Activated naive CD4-positive, alpha-beta T cell treated with anti-CD3 and anti-CD28 coated beads, Interleukin-2, amount 50 U/mL, for 24 hours (primary cell): ENCODE data around the gene DYNLT1.
"Not testable (repeated sequence)": the region's sequence is repeated elsewhere in the genome, so short reads cannot be mapped to it uniquely, and the experiment has no call there.

ENCODE experiments used
- H3K27ac Mint-ChIP-seq: one replicate; pipeline ENCODE4 v1.8.0; 2021; ENCODE audit warnings: mild to moderate bottlenecking, mixed read lengths
- H3K27me3 Mint-ChIP-seq: one replicate; pipeline ENCODE4 v1.8.0; 2021; ENCODE audit warnings: mixed read lengths
- H3K36me3 Mint-ChIP-seq: one replicate; pipeline ENCODE4 v1.8.0; 2021; ENCODE audit warnings: mixed read lengths
- H3K4me1 Mint-ChIP-seq: one replicate; pipeline ENCODE4 v1.8.0; 2021; ENCODE audit warnings: mixed read lengths
- H3K4me3 Mint-ChIP-seq: one replicate; pipeline ENCODE4 v1.8.0; 2021; ENCODE audit warnings: mild to moderate bottlenecking, mixed read lengths
- H3K9me3 Mint-ChIP-seq: one replicate; pipeline ENCODE4 v1.8.0; 2021; ENCODE audit warnings: mixed read lengths

Gene DYNLT1

DNA sequence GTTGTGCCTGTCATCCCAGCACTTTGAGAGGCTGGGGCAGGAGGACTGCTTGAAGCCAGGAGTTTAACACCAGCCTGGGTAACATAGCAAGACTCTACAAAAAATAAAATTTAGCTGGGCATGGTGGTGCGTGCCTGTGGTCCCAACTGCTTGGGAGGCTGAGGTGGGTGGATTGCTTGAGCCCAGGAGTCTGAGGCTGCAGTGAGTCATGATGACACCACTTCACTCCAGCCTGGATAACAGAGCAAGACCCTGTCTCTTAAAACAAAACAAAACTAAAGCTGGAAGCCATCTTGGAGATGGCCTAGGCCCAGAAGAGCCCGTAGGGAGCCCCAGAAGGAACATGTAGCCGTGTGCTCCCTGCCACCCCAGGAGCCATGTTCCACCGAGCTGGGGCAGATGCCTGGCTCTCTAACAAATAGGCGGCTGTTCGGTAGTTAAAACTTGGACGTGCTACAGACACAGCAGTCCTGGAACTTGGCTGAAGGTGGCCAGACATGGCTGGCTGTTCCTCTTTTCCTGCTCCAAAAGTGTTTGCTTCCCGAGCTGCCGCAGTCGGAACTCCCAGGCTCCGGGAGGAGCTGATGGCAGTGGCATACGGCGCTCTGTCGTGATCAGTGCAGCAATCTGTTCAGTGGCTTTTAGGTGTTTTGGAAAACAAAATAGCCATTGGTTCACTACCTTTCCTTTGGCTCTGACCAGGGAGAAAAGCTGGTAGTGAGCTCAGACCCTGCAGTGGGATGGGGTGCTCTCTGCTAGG lies 37.0 kb downstream of the DYNLT1 start:
- peaks cover 15% of the 10 kb centered on the region for H3K4me1 Mint-ChIP-seq
- H3K4me3 Mint-ChIP-seq = no peak overlapping the region
- H3K9me3 Mint-ChIP-seq = no peaks in the 10 kb centered on the region
- H3K27me3 Mint-ChIP-seq = no peaks in the 10 kb centered on the region
- no peak overlapping the region for H3K27ac Mint-ChIP-seq
- peaks cover 19% of the 10 kb centered on the region for H3K36me3 Mint-ChIP-seq

DNA sequence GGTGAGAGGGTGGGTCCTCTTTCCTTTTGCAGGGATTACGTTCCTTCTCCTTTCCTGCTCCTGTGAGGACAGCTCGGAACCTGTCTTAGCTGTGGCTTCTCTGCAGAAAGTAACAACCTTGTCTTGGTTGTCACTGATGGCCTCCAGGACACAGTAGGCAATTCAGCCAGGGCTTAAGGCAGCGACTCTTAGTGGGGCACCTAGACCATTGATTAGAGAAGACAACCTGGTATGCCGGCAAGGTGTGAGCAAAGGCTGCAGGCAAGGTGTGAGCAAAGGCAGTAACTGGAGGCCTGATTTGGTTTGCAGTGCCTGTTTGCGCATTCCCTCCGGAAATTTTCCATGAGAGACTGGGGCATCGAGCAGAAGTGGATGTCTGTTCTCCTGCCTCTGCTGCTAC lies 37.6 kb downstream of the DYNLT1 start:
- no peak overlapping the region for H3K4me3 Mint-ChIP-seq
- no peaks in the 10 kb centered on the region for H3K9me3 Mint-ChIP-seq
- H3K27ac Mint-ChIP-seq = no peak overlapping the region
- peaks cover 15% of the 10 kb centered on the region for H3K4me1 Mint-ChIP-seq
- H3K36me3 Mint-ChIP-seq = peaks cover 16% of the 10 kb centered on the region
- no peaks in the 10 kb centered on the region for H3K27me3 Mint-ChIP-seq

DNA sequence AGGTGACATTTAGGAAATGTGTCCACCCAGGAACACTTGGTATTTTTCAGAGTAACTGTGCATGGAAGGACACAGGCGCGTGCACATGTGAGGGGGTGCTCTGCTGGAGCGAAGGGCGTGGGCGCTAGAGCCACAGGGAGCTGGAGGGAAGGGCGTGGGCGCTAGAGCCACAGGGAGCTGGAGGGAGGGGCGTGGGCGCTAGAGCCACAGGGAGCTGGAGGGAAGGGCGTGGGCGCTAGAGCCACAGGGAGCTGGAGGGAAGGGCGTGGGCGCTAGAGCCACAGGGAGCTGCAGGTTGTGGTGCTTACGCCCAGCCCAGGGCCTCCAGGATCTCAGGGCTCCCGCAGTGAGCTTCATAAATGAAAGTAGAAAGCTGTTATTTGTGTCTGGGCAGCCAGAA lies 38.5 kb downstream of the DYNLT1 start:
- not testable (repeated sequence) for H3K4me3 Mint-ChIP-seq, H3K9me3 Mint-ChIP-seq, H3K27me3 Mint-ChIP-seq, H3K27ac Mint-ChIP-seq
- Mint-ChIP-seq H3K4me1 (peaks cover 15% of the 10 kb centered on the region), H3K36me3 (peaks cover 12% of the 10 kb centered on the region)

DNA sequence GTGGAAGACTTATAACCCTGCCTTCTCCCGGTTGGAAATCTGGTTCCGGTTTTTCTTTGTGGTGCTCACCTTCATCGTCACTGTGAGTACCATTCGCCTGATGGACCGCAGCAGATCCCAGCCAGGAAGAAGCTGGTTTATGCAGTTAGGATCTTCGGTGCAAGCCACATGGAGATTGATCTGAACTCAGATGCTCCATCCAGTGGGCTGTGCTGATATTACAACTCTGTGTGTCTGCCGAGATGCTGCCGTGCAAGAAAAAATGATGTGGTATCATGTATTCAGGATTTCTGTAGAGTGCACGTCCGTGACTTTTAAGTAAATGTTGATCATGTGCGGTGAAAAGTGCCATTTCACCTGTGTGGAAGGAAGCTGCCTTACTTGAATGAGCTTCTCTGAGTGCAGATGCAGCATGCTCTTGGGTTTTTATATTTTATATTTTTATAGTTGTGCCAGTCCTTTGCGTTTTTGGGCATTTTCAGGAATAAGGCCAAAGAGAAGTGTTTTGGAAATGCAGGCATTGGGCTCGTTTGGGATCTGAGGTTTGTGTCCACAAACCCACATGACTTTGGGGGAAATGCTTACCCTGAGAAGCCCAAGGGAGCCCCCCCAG lies 39.2 kb downstream of the DYNLT1 start:
- Mint-ChIP-seq H3K27me3 (no peaks in the 10 kb centered on the region), H3K27ac (peak overlapping the region; percentile 30), H3K9me3 (no peaks in the 10 kb centered on the region), H3K4me3 (no peak overlapping the region), H3K4me1 (peaks cover 15% of the 10 kb centered on the region), H3K36me3 (peaks cover 12% of the 10 kb centered on the region)

DNA sequence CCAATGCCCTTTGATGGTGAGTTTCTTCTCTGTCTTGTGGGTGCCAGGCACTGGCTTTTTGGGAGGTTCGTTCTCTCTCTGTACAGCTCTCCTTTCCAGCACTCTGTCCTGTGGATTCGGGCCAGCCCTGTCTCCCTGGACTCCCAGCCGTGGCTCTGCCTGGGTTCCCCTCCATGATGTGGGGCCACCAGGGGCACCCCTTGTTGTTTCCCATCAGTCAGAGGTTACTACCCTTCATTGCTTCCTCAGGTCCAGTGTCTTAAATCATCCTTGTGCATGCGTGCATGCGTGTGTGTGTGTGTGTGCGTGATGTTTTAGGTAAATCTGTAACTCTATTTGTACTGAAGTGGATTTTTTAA lies 40.5 kb downstream of the DYNLT1 start:
- H3K4me3 Mint-ChIP-seq = no peak overlapping the region
- H3K27me3 Mint-ChIP-seq = no peaks in the 10 kb centered on the region
- peaks cover 12% of the 10 kb centered on the region for H3K36me3 Mint-ChIP-seq
- peaks cover 15% of the 10 kb centered on the region for H3K4me1 Mint-ChIP-seq
- no peaks in the 10 kb centered on the region for H3K9me3 Mint-ChIP-seq
- no peak overlapping the region for H3K27ac Mint-ChIP-seq

DNA sequence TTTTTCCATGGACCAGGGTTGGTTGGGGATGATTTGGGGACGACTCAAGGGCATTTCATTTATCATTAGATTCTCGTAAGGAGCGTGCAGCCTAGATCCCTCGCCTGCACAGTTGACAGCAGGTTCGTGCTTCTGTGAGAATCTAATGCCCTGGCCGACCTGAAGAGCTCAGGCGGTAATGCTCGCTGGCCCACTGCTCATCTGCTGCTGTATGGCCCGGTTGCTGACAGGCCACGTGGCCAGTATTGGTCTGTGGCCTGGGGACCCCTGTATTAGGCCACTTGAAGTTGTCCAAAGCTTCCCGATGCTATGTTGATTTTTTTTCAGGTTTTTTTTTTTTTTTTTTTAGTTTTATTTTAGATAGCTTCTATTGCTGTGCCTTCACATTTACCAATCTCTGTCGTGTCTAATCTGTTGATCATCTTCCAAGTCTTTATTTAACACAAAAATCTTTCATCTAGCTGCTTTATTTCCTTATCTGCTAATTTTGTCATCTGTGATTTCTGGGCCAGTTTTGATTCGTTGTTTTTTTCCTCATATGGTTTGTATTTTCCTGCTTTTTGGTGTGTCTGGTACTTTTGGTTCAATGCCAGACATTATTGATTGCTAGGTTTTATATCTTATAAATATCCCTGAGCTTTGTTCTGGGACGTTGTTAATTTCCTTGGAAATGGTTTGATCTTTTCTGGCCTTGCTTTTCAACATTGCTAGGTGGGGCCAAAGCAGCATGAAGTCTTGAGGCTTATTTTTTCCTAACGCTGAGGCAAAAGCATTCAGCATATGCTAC lies 41.1 kb downstream of the DYNLT1 start:
- Mint-ChIP-seq H3K36me3 (peaks cover 9% of the 10 kb centered on the region), H3K27ac (no peak overlapping the region), H3K9me3 (no peaks in the 10 kb centered on the region), H3K4me1 (peaks cover 15% of the 10 kb centered on the region), H3K27me3 (no peaks in the 10 kb centered on the region), H3K4me3 (no peak overlapping the region)

DNA sequence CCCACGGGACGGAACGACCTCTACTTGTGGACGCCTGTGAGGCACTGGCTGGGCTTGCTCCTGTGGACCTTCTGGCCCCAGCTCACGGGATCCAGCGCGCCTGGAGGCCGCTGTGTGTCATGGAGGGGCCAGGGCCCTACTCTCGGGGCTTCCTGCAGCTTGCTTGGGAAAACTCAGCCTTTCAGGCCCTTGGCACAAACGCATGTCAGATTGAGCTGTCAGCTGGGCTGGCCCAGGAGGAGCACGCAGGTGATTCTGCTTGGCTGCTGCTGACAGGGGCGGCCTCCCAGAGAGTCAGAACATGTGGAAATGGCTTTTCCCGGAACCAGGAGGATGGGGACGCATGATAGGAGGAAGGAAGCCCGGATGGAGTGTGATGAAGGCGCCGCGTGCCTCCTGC lies 44.9 kb downstream of the DYNLT1 start:
- Mint-ChIP-seq H3K9me3 (no peaks in the 10 kb centered on the region), H3K36me3 (peaks cover 10% of the 10 kb centered on the region), H3K4me3 (no peak overlapping the region), H3K27me3 (no peaks in the 10 kb centered on the region), H3K4me1 (peaks cover 12% of the 10 kb centered on the region), H3K27ac (no peak overlapping the region)

DNA sequence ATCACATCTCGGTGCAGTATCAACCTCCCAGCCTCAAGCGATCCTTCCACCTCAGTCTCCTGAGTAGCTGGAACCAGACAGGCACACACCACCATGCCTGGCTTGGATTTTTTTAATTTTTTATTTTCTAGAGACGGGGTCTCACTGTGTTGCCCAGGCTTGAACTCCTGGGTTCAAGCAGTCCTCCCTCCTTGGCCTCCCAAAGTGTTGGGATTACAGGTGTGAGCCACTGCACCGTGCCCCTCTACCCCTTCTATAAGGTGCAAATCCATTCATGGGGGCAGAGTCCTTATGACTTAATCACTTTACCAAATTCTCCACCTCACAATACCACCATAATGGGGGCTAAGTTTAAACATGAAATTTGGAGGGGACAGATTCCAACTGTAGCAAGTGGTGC lies 47.0 kb downstream of the DYNLT1 start:
- peaks cover 6% of the 10 kb centered on the region for H3K36me3 Mint-ChIP-seq
- H3K4me1 Mint-ChIP-seq = no peaks in the 10 kb centered on the region
- no peak overlapping the region for H3K4me3 Mint-ChIP-seq
- H3K9me3 Mint-ChIP-seq = no peaks in the 10 kb centered on the region
- no peak overlapping the region for H3K27ac Mint-ChIP-seq
- H3K27me3 Mint-ChIP-seq = no peaks in the 10 kb centered on the region

DNA sequence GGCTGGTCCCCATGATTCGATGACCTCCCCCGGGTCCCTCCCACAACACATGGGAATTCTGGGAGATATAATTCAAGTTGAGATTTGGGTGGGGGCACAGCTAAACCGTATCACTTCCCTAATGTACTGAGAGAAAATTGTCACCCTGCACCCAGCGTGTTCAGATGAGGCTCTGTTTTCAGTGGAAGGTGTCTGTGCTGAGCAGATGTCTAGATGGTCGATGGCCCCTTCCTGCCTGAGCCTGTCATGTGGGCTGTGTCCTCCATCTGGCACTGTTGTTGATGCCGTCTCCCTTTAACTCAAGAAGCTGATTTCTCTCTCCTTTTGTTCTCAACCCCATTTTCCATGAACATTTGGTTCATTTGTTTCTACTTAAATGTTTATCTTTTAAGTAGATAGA lies 47.7 kb downstream of the DYNLT1 start:
- H3K27me3 Mint-ChIP-seq = no peaks in the 10 kb centered on the region
- H3K9me3 Mint-ChIP-seq = no peaks in the 10 kb centered on the region
- H3K36me3 Mint-ChIP-seq = peaks cover 6% of the 10 kb centered on the region
- H3K4me1 Mint-ChIP-seq = no peaks in the 10 kb centered on the region
- no peak overlapping the region for H3K27ac Mint-ChIP-seq
- H3K4me3 Mint-ChIP-seq = no peak overlapping the region

DNA sequence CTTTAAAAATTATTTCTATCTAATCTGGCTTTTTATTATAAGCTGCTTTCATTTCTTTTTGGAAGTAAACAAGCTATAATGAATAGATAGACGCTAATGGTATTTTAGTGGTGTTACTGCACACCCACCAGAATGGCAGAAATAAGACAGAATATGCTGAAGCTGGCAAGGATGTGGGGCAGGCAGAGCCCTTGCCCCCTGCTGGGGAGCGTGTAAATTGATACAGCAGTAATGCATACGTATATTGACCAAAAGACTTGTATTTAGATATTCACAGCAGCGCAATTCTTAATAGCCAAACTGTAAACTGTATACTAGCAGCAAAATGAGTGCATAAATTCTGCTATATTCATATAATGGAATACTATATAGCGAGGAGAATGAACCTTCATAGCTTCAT lies 49.3 kb downstream of the DYNLT1 start:
- H3K4me1 Mint-ChIP-seq = no peaks in the 10 kb centered on the region
- no peak overlapping the region for H3K27ac Mint-ChIP-seq
- no peak overlapping the region for H3K4me3 Mint-ChIP-seq
- H3K36me3 Mint-ChIP-seq = peaks cover 13% of the 10 kb centered on the region
- H3K9me3 Mint-ChIP-seq = no peaks in the 10 kb centered on the region
- H3K27me3 Mint-ChIP-seq = no peaks in the 10 kb centered on the region

DNA sequence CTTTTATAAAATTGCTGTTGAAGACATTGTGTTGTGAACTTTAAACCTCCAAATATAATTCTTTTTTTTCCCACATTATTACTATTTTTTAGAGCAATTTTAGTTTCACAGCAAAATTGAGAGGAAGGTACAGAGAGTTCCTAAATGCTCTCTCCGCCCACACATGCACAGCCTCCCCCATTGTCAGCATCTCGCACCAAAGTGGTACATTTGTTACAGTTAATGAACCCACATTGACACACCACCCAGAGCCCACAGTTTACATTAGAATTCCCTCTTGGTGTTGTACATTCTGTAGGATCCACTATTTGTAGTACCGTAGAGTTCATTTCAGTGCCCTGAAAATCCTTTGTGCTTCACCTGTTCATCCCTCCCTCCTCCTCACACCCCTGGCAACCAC lies 50.9 kb downstream of the DYNLT1 start:
- Mint-ChIP-seq H3K36me3 (peaks cover 15% of the 10 kb centered on the region), H3K4me1 (no peaks in the 10 kb centered on the region), H3K27me3 (no peaks in the 10 kb centered on the region), H3K27ac (no peak overlapping the region), H3K9me3 (no peaks in the 10 kb centered on the region), H3K4me3 (no peak overlapping the region)

DNA sequence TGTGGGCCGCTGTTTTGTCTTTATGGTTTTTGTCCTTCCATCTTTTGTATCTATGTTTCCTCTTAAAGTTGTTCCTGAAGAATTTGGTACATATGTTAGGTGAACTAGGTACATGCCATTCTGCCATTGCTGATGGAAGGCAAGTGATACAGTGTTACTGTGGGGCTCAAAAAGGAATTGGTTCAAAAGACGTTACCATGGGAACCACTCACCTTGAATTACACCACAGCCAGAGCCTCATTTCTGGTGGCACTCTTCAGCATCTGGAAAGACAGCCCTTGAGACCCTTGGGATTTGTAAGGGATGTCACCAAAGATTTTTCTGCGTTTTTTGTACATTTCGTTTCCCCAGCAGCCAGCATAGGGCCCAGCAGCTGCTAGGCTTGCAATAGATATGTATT lies 52.7 kb downstream of the DYNLT1 start:
- no peak overlapping the region for H3K27ac Mint-ChIP-seq

DNA sequence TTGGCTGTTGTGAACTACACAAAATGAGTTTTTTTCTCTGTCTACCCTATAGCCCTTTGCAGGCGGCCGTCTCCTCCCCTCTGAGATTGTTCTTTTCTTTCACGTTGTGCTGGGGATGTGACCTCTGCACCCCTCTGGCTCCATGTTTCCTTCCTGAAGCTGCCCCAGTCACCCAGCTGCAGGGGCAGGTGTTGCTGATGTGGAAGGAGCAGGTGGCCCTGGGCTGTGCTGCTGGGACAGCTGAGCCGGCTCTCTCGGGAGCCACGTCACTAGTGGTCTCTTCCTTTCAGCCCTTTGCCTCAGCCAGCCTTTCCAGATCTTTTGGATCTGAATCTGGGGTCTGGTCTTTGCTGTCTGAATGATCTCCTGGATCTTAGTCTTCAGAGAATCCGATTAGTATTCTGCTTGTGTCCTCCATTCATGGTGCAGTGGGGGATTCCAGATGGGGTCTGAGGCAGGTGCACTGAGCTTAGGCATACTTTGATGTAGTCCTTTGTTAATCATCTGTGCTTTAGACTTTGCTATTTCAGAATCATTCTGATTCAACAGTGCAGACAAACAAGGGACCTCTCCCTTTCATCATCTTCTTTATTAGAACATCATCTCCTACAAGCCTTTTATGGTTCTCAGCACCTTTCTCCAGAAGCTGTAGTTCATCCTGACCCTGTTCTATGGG lies 53.3 kb downstream of the DYNLT1 start:
- no peaks in the 10 kb centered on the region for H3K4me1 Mint-ChIP-seq
- H3K36me3 Mint-ChIP-seq = peaks cover 14% of the 10 kb centered on the region
- peak overlapping the region; percentile 68 for H3K27ac Mint-ChIP-seq
- no peaks in the 10 kb centered on the region for H3K9me3 Mint-ChIP-seq
- no peaks in the 10 kb centered on the region for H3K27me3 Mint-ChIP-seq
- H3K4me3 Mint-ChIP-seq = no peak overlapping the region

More for the DNA sequence above, 52.7 kb downstream of the DYNLT1 start:
- H3K36me3 Mint-ChIP-seq = peaks cover 15% of the 10 kb centered on the region
- no peaks in the 10 kb centered on the region for H3K9me3 Mint-ChIP-seq
- no peaks in the 10 kb centered on the region for H3K27me3 Mint-ChIP-seq
- no peak overlapping the region for H3K4me3 Mint-ChIP-seq
- H3K4me1 Mint-ChIP-seq = no peaks in the 10 kb centered on the region

DNA sequence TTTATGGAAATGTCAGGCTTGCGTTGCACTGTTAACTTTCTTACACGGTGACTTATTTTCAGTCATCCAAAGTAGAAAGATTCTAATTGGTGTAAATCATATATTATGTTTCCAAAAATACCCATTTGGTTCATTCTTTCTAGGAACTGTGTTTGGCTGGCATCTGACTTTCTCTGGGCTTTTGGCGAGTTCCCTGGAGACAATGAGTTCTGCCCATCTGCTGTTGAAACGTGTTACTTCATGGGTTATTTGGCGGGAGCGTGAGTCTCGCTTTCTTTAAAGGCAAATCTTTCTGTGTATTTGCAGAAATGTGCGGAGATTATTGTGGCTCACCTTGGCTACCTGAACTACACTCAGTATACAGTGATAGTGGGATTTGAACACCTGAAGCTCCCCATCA lies 55.2 kb downstream of the DYNLT1 start:
- no peaks in the 10 kb centered on the region for H3K27me3 Mint-ChIP-seq
- no peaks in the 10 kb centered on the region for H3K9me3 Mint-ChIP-seq
- H3K4me1 Mint-ChIP-seq = no peaks in the 10 kb centered on the region
- peaks cover 13% of the 10 kb centered on the region for H3K36me3 Mint-ChIP-seq
- H3K27ac Mint-ChIP-seq = no peak overlapping the region
- no peak overlapping the region for H3K4me3 Mint-ChIP-seq

DNA sequence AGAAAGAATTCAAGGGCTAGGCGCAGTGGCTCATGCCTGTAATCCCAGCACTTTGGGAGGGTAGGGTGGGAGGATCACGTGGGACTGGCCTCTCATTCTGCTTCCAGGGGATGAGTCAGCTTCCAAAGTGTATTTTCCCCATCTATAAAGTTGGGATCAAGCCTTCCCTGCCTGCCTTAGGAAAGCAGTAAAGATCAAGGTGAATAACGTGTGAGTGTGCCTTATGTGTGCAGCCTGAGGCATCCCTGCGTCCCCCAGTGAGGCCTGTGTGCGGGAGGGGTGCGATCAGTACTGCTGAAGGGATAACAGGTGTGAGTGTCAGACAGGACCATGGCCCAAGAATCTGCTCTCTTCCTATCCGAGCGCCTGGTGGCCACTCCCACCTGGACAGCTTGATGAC lies 57.9 kb downstream of the DYNLT1 start:
- no peaks in the 10 kb centered on the region for H3K9me3 Mint-ChIP-seq
- peaks cover 4% of the 10 kb centered on the region for H3K4me1 Mint-ChIP-seq
- no peaks in the 10 kb centered on the region for H3K27me3 Mint-ChIP-seq
- H3K4me3 Mint-ChIP-seq = no peak overlapping the region
- peaks cover 18% of the 10 kb centered on the region for H3K36me3 Mint-ChIP-seq
- H3K27ac Mint-ChIP-seq = no peak overlapping the region
